Fibroblast of villous mesenchyme (primary cell): ENCODE measurements around the gene MBOAT2. TPM values are rescaled to one million over a fixed set of nuclear protein-coding genes. Genes with fewer than 3 reads are reported as not detected.

Experiments used
- DNase-seq: peaks from one replicate; pipeline ENCODE4 v3.0.0-alpha.2; 2010; ENCODE audit warnings: low read depth
- H3K4me3 ChIP-seq: 2 replicates; pipeline ENCODE4 v1.5.1; 2011; ENCODE audit warnings: low read depth, mild to moderate bottlenecking, low read length
- CTCF ChIP-seq: IDR thresholded peaks from 2 replicates; pipeline ENCODE4 v1.5.1; 2012; ENCODE audit warnings: low read depth, mild to moderate bottlenecking, low read length; ENCODE audit not compliant: insufficient read depth
- total RNA-seq: library from RNA; depleted of rRNA; stranded (reverse); fragments of >200 nt; gene quantifications from 2 replicates; pipeline ENCODE4 v1.2.3, GENCODE V29; 2012

The MBOAT2 gene
- total RNA-seq, 1 donor, result 72.5 TPM

GRCh38 chr2:9018109-9018508 is 14.6 kb upstream of the MBOAT2 start:
- TF ChIP-seq CTCF, result no peak
- H3K4me3 ChIP-seq, result peak overlapping the region; percentile 27
- no peak for DNase-seq

GRCh38 chr2:9017411-9017810 is 13.9 kb upstream of the MBOAT2 start:
- no peak for TF ChIP-seq CTCF
- no peak overlapping the region for H3K4me3 ChIP-seq
- DNase-seq, result peak; percentile 16

GRCh38 chr2:9015998-9016397 is 12.5 kb upstream of the MBOAT2 start:
- H3K4me3 ChIP-seq, result no peak overlapping the region
- TF ChIP-seq CTCF, result no peak
- DNase-seq, result no peak

- TF ChIP-seq CTCF, result no peak
- no peak overlapping the region for H3K4me3 ChIP-seq
- DNase-seq, result no peak
Observed at GRCh38 chr2:9013403-9013802, 9.9 kb upstream of the MBOAT2 start.

- TF ChIP-seq CTCF, result no peak
- H3K4me3 ChIP-seq, result no peak overlapping the region
- DNase-seq, result peak; percentile 56
Observed at GRCh38 chr2:9010866-9011265, 7.4 kb upstream of the MBOAT2 start.

GRCh38 chr2:9008951-9009664 is 5.6 kb upstream of the MBOAT2 start:
- no peak for DNase-seq
- H3K4me3 ChIP-seq, result no peak overlapping the region
- TF ChIP-seq CTCF, result no peak

- TF ChIP-seq CTCF, result no peak
- DNase-seq, result no peak
- H3K4me3 ChIP-seq, result no peak overlapping the region
Observed at GRCh38 chr2:9006368-9006767, 2.9 kb upstream of the MBOAT2 start.
